Measurements from ENCODE around the gene STRN4. TPM values are rescaled to one million over a fixed set of nuclear protein-coding genes. Genes with fewer than 3 reads are reported as not detected.
"Not testable (repeated sequence)": the region's sequence is repeated elsewhere in the genome, so short reads cannot be mapped to it uniquely, and the experiment has no call there.

The STRN4 gene
- total RNA-seq, 2 donors from 2014 or later, result 69.2 to 74.9 TPM

GRCh38 chr19:46719629-46720502 is 26.4 kb downstream of the STRN4 start:
- DNase-seq (no peak), ATAC-seq (no peak)
- intact Hi-C loops (cut with DNase I, micrococcal nuclease), result no loop called here

GRCh38 chr19:46718934-46719622 is 27.2 kb downstream of the STRN4 start:
- intact Hi-C loops (cut with DNase I, micrococcal nuclease), result no loop called here
- ATAC-seq (no peak), DNase-seq (no peak)

- intact Hi-C loops (cut with DNase I, micrococcal nuclease), result no loop called here
- DNase-seq (peak; percentile 56 to 57), ATAC-seq (no peak)
These were observed 27.9 kb downstream of the STRN4 start for GRCh38 chr19:46718157-46718933.

- DNase-seq (no peak), ATAC-seq (no peak)
- intact Hi-C loops (cut with DNase I, micrococcal nuclease), result no loop called here
These were observed 28.5 kb downstream of the STRN4 start for GRCh38 chr19:46717716-46718143.

GRCh38 chr19:46717034-46717715 is 29.1 kb downstream of the STRN4 start, which contains the start of gene PRKD2:
PRKD2 (minus strand) TSS chr19:46717114; CDS start chr19:46716370, 744 bp downstream.
- DNase-seq, result peak; percentile 89 to 93
- intact Hi-C loops (cut with DNase I, micrococcal nuclease), result no loop called here
- ATAC-seq, result peak; percentile 72

- ATAC-seq, result peak; percentile 3
- DNase-seq, result peak in 1 of 2 donors; percentile 38
- intact Hi-C loops (cut with DNase I, micrococcal nuclease), result no loop called here
These were observed 29.6 kb downstream of the STRN4 start for GRCh38 chr19:46716672-46717033.

- peak in 1 of 2 donors; percentile 53 for DNase-seq
- intact Hi-C loops (cut with DNase I, micrococcal nuclease), result no loop called here
- peak; percentile 1 for ATAC-seq
These were observed 30.1 kb downstream of the STRN4 start for GRCh38 chr19:46715975-46716671.

- no peak for DNase-seq
- no peak for ATAC-seq
- intact Hi-C loops (cut with DNase I, micrococcal nuclease), result no loop called here
These were observed 30.7 kb downstream of the STRN4 start for GRCh38 chr19:46715620-46715974.

- ATAC-seq, result peak; percentile 55
- intact Hi-C loops (cut with DNase I, micrococcal nuclease), result no loop called here
- no peak for DNase-seq
These were observed 31.7 kb downstream of the STRN4 start for GRCh38 chr19:46714444-46715106.

GRCh38 chr19:46713781-46714443 is 32.3 kb downstream of the STRN4 start:
- ATAC-seq (peak; percentile 81), DNase-seq (peak; percentile 96 to 97)
- intact Hi-C loops (cut with DNase I, micrococcal nuclease), result no loop called here

GRCh38 chr19:46712768-46713338 is 33.4 kb downstream of the STRN4 start:
- intact Hi-C loops (cut with DNase I, micrococcal nuclease); DNase-seq; ATAC-seq: not testable (repeated sequence)

GRCh38 chr19:46710687-46711086 is 35.6 kb downstream of the STRN4 start:
- no peak for ATAC-seq
- no peak for DNase-seq
- intact Hi-C loops (cut with DNase I, micrococcal nuclease), result no loop called here

GRCh38 chr19:46704379-46705076 is 41.7 kb downstream of the STRN4 start:
- ATAC-seq, result peak; percentile 64
- intact Hi-C loops (cut with DNase I, micrococcal nuclease), result no loop called here

GRCh38 chr19:46700704-46701103 is 45.5 kb downstream of the STRN4 start:
- ATAC-seq (no peak), DNase-seq (no peak)
- intact Hi-C loops (cut with DNase I, micrococcal nuclease), result no loop called here

More at GRCh38 chr19:46704379-46705076, 41.7 kb downstream of the STRN4 start:
- peak; percentile 52 to 86 for DNase-seq

- intact Hi-C loops (cut with DNase I, micrococcal nuclease), result no loop called here
- DNase-seq (no peak), ATAC-seq (no peak)
These were observed 47.6 kb downstream of the STRN4 start for GRCh38 chr19:46698395-46699321.
